Measurements from ENCODE around the gene HOXB5.

HOXB5 gene

DNA sequence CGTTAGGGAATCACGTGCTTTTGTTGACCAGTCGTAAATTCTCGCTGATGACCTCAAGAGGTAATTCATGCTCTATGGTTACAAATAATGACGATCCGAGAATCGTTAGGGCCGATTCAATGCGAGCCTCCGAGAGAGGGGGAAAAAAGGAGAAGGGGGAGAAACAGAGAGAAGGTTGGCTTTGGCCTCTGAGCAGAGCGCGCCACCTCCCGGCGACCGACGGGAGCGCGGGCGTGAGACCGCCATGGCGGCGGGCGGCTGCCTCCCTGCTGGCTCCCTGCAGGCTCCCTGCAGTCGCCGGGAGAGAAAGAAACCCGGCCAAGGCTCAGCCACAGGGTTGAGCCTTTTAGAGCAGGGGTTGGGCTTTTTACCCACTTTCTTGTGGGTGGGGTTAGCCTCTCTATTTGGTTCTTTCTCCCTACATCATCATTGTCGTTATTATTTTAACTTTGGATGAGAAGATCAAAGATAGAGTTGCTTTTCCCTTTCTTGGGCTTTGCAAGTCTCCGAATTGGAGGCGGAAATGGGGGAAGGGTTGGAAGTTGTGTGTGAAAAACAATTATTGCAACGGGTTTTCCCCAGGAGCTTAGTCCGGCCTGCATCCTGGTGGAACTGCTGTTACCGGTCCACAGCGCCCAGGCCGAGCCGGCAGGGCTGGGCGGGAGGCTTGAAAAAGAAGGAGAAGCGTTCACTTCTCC, 410 bp upstream of the HOXB5 start (continued):
- TF ChIP-seq, protein P1, sequence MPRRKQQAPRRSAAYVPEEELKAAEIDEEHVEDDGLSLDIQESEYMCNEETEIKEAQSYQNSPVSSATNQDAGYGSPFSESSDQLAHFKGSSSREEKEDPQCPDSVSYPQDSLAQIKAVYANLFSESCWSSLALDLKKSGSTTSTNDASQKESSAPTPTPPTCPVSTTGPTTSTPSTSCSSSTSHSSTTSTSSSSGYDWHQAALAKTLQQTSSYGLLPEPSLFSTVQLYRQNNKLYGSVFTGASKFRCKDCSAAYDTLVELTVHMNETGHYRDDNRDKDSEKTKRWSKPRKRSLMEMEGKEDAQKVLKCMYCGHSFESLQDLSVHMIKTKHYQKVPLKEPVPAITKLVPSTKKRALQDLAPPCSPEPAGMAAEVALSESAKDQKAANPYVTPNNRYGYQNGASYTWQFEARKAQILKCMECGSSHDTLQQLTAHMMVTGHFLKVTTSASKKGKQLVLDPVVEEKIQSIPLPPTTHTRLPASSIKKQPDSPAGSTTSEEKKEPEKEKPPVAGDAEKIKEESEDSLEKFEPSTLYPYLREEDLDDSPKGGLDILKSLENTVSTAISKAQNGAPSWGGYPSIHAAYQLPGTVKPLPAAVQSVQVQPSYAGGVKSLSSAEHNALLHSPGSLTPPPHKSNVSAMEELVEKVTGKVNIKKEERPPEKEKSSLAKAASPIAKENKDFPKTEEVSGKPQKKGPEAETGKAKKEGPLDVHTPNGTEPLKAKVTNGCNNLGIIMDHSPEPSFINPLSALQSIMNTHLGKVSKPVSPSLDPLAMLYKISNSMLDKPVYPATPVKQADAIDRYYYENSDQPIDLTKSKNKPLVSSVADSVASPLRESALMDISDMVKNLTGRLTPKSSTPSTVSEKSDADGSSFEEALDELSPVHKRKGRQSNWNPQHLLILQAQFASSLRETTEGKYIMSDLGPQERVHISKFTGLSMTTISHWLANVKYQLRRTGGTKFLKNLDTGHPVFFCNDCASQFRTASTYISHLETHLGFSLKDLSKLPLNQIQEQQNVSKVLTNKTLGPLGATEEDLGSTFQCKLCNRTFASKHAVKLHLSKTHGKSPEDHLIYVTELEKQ (tag by site-specific recombination; IDR thresholded peaks at IDR 0.05; ENCODE audit: borderline replicate concordance), result no peak; the same call in 1 of the 2 replicates
- peak; percentile 82; the same call in 1 of the 2 replicates for TF ChIP-seq ZNF391 (tag by site-specific recombination; IDR thresholded peaks at IDR 0.05; ENCODE audit: borderline replicate concordance, low read depth)
- TF ChIP-seq, protein P2, sequence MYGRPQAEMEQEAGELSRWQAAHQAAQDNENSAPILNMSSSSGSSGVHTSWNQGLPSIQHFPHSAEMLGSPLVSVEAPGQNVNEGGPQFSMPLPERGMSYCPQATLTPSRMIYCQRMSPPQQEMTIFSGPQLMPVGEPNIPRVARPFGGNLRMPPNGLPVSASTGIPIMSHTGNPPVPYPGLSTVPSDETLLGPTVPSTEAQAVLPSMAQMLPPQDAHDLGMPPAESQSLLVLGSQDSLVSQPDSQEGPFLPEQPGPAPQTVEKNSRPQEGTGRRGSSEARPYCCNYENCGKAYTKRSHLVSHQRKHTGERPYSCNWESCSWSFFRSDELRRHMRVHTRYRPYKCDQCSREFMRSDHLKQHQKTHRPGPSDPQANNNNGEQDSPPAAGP (tag by site-specific recombination; IDR thresholded peaks at IDR 0.05), result peak; percentile 86
- TF ChIP-seq ZFP41 (tag by site-specific recombination; IDR thresholded peaks at IDR 0.05; ENCODE audit: borderline replicate concordance), result no peak
- TF ChIP-seq, protein P3, sequence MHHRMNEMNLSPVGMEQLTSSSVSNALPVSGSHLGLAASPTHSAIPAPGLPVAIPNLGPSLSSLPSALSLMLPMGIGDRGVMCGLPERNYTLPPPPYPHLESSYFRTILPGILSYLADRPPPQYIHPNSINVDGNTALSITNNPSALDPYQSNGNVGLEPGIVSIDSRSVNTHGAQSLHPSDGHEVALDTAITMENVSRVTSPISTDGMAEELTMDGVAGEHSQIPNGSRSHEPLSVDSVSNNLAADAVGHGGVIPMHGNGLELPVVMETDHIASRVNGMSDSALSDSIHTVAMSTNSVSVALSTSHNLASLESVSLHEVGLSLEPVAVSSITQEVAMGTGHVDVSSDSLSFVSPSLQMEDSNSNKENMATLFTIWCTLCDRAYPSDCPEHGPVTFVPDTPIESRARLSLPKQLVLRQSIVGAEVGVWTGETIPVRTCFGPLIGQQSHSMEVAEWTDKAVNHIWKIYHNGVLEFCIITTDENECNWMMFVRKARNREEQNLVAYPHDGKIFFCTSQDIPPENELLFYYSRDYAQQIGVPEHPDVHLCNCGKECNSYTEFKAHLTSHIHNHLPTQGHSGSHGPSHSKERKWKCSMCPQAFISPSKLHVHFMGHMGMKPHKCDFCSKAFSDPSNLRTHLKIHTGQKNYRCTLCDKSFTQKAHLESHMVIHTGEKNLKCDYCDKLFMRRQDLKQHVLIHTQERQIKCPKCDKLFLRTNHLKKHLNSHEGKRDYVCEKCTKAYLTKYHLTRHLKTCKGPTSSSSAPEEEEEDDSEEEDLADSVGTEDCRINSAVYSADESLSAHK (tag by site-specific recombination; IDR thresholded peaks at IDR 0.05), result peak; percentile 54; the same call in 1 of the 2 replicates
- TF ChIP-seq, protein P4, sequence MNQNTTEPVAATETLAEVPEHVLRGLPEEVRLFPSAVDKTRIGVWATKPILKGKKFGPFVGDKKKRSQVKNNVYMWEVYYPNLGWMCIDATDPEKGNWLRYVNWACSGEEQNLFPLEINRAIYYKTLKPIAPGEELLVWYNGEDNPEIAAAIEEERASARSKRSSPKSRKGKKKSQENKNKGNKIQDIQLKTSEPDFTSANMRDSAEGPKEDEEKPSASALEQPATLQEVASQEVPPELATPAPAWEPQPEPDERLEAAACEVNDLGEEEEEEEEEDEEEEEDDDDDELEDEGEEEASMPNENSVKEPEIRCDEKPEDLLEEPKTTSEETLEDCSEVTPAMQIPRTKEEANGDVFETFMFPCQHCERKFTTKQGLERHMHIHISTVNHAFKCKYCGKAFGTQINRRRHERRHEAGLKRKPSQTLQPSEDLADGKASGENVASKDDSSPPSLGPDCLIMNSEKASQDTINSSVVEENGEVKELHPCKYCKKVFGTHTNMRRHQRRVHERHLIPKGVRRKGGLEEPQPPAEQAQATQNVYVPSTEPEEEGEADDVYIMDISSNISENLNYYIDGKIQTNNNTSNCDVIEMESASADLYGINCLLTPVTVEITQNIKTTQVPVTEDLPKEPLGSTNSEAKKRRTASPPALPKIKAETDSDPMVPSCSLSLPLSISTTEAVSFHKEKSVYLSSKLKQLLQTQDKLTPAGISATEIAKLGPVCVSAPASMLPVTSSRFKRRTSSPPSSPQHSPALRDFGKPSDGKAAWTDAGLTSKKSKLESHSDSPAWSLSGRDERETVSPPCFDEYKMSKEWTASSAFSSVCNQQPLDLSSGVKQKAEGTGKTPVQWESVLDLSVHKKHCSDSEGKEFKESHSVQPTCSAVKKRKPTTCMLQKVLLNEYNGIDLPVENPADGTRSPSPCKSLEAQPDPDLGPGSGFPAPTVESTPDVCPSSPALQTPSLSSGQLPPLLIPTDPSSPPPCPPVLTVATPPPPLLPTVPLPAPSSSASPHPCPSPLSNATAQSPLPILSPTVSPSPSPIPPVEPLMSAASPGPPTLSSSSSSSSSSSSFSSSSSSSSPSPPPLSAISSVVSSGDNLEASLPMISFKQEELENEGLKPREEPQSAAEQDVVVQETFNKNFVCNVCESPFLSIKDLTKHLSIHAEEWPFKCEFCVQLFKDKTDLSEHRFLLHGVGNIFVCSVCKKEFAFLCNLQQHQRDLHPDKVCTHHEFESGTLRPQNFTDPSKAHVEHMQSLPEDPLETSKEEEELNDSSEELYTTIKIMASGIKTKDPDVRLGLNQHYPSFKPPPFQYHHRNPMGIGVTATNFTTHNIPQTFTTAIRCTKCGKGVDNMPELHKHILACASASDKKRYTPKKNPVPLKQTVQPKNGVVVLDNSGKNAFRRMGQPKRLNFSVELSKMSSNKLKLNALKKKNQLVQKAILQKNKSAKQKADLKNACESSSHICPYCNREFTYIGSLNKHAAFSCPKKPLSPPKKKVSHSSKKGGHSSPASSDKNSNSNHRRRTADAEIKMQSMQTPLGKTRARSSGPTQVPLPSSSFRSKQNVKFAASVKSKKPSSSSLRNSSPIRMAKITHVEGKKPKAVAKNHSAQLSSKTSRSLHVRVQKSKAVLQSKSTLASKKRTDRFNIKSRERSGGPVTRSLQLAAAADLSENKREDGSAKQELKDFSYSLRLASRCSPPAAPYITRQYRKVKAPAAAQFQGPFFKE (tag by site-specific recombination; IDR thresholded peaks at IDR 0.05; ENCODE audit: borderline replicate concordance), result no peak
- TF ChIP-seq ZNF660 (tag by site-specific recombination; IDR thresholded peaks at IDR 0.05), result peak; percentile 91
- no peak for TF ChIP-seq ZNF571 (tag by site-specific recombination; IDR thresholded peaks at IDR 0.05)
- TF ChIP-seq, protein P5, sequence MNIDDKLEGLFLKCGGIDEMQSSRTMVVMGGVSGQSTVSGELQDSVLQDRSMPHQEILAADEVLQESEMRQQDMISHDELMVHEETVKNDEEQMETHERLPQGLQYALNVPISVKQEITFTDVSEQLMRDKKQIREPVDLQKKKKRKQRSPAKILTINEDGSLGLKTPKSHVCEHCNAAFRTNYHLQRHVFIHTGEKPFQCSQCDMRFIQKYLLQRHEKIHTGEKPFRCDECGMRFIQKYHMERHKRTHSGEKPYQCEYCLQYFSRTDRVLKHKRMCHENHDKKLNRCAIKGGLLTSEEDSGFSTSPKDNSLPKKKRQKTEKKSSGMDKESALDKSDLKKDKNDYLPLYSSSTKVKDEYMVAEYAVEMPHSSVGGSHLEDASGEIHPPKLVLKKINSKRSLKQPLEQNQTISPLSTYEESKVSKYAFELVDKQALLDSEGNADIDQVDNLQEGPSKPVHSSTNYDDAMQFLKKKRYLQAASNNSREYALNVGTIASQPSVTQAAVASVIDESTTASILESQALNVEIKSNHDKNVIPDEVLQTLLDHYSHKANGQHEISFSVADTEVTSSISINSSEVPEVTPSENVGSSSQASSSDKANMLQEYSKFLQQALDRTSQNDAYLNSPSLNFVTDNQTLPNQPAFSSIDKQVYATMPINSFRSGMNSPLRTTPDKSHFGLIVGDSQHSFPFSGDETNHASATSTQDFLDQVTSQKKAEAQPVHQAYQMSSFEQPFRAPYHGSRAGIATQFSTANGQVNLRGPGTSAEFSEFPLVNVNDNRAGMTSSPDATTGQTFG (tag by site-specific recombination; IDR thresholded peaks at IDR 0.05; ENCODE audit: borderline replicate concordance), result no peak
- TF ChIP-seq GLIS1 (tag by site-specific recombination; IDR thresholded peaks at IDR 0.05), result peak; percentile 55; the same call in 1 of the 2 replicates
- no peak for TF ChIP-seq ZNF23 (tag by site-specific recombination; IDR thresholded peaks at IDR 0.05; ENCODE audit: borderline replicate concordance)
- TF ChIP-seq ZNF76 (tag by site-specific recombination; IDR thresholded peaks at IDR 0.05; ENCODE audit: borderline replicate concordance, low read depth), result peak; percentile 66; the same call in 1 of the 2 replicates
- TF ChIP-seq, protein P6, sequence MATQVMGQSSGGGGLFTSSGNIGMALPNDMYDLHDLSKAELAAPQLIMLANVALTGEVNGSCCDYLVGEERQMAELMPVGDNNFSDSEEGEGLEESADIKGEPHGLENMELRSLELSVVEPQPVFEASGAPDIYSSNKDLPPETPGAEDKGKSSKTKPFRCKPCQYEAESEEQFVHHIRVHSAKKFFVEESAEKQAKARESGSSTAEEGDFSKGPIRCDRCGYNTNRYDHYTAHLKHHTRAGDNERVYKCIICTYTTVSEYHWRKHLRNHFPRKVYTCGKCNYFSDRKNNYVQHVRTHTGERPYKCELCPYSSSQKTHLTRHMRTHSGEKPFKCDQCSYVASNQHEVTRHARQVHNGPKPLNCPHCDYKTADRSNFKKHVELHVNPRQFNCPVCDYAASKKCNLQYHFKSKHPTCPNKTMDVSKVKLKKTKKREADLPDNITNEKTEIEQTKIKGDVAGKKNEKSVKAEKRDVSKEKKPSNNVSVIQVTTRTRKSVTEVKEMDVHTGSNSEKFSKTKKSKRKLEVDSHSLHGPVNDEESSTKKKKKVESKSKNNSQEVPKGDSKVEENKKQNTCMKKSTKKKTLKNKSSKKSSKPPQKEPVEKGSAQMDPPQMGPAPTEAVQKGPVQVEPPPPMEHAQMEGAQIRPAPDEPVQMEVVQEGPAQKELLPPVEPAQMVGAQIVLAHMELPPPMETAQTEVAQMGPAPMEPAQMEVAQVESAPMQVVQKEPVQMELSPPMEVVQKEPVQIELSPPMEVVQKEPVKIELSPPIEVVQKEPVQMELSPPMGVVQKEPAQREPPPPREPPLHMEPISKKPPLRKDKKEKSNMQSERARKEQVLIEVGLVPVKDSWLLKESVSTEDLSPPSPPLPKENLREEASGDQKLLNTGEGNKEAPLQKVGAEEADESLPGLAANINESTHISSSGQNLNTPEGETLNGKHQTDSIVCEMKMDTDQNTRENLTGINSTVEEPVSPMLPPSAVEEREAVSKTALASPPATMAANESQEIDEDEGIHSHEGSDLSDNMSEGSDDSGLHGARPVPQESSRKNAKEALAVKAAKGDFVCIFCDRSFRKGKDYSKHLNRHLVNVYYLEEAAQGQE (tag by site-specific recombination; IDR thresholded peaks at IDR 0.05), result peak; percentile 25; the same call in 1 of the 2 replicates
- no peak for TF ChIP-seq ZNF132 (tag by site-specific recombination; IDR thresholded peaks at IDR 0.05; ENCODE audit: borderline replicate concordance)
- TF ChIP-seq, protein P7, sequence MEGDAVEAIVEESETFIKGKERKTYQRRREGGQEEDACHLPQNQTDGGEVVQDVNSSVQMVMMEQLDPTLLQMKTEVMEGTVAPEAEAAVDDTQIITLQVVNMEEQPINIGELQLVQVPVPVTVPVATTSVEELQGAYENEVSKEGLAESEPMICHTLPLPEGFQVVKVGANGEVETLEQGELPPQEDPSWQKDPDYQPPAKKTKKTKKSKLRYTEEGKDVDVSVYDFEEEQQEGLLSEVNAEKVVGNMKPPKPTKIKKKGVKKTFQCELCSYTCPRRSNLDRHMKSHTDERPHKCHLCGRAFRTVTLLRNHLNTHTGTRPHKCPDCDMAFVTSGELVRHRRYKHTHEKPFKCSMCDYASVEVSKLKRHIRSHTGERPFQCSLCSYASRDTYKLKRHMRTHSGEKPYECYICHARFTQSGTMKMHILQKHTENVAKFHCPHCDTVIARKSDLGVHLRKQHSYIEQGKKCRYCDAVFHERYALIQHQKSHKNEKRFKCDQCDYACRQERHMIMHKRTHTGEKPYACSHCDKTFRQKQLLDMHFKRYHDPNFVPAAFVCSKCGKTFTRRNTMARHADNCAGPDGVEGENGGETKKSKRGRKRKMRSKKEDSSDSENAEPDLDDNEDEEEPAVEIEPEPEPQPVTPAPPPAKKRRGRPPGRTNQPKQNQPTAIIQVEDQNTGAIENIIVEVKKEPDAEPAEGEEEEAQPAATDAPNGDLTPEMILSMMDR (tag by site-specific recombination; IDR thresholded peaks at IDR 0.05), result peak; percentile 98
